HG03175 (cell line): ENCODE data around the gene FABP1.

ENCODE experiments used
- ATAC-seq: cut with Tn5 transposase; IDR thresholded peaks from one replicate; pipeline ENCODE4 v1.9.1; 2021; ENCODE audit warnings: mild to moderate bottlenecking, moderate library complexity; ENCODE audit not compliant: unreplicated experiment

Gene FABP1

DNA sequence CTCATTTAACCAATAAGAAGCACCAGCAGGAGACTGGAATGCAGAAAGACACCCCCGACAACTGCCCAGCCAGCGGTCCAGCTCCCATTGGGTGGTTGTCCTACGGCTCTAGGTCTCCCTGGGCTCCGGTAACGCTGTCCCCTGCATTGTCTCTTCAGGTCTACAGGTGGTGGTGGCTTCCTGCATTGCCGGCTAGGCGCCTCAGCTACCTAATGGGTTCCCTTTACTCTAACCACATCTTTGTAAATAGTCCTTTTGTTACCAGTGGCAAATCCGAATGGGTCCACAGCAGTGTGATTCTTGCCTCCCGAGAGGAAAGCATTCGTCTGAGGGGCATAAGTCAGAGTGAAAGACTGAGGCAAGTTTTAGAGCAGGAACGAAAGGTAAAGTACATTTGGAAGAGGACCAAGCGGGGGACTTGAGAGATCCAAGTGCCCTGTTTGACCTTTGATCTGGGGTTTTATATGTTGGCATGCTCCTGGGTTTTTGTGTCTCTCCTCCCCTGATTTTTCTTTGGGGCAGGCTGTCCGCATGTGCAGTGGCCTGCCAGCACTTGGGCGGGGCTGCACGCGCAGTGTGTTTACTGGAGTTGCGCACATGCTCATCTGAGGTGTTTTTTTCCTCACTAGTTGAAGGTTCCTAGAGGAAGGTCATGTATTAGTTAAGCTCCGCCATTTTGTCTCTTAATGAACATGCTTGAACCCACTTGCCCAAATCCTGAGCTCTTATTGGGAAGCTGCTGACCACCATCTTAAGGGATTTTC is 11.0 kb downstream of the FABP1 start:
- no peak for ATAC-seq

DNA sequence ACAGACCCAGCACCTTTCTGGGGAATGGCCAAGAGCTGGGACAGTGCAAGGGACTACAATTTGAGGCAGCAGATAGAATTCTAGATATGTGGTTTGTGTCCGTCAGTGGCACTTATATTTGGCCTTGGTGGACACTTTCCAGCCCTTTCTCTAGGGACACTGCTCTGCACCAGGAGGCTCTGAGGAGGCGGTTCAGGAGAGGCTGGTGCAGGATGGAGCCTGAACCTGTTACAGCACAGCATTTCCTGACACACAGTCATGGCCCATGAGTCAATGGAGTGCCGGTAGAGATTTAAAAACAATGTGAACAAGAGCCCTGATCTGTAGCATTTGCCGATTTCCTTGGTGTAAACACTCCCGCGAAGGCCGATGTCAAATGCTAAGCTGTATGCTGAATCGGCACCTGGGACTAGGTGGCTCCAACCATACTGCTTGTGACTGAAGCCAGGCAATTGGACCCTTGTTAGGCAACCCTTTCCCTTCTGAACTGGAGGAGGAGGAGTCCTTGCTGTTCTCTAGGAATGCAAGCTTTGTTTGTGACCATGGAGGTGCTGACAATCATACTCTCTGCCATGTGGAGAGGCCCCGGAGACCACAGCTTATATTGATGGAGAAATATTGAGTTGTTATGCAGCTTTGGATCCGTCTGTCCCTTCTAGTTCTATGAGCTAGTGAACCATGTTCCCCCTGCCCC is 11.9 kb downstream of the FABP1 start:
- ATAC-seq, result no peak

DNA sequence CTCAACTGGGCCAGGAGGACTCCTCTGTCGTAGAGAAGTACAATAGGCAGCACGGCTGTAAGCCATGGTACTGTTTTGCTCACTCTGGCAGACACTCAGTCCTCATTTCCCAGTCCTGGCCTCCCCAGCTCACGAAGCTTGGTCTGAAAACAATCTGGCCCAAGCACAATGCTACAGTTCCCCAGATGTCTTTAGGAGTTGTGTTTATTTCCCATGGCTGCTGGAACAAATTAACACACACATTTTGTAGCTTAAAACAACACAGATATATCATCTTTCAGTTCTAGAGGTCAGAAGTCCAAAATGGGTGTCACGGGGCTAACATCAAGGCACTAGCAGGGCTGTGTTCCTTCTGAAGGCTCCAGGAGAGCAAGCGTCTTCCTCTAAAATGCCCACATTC is 13.0 kb downstream of the FABP1 start:
- no peak for ATAC-seq

DNA sequence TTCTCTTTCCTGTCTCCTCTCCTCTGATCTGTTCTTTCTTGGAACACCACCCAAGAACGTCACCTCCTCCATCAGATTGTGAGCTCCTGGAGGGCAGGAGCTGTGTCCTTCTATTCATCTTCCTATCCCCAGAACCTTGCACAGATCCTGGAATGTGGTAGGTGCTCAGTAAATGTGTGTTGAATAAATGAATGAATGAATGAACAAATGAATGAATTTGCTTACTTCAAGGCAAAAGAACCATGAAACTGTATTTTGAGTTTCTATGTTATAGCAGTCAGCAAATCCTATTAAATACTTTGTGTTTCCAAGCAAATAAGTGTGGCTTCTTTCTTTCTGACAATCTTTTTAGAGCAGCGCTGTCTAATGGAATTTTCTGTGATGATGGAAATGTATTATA is 14.8 kb downstream of the FABP1 start:
- no peak for ATAC-seq

DNA sequence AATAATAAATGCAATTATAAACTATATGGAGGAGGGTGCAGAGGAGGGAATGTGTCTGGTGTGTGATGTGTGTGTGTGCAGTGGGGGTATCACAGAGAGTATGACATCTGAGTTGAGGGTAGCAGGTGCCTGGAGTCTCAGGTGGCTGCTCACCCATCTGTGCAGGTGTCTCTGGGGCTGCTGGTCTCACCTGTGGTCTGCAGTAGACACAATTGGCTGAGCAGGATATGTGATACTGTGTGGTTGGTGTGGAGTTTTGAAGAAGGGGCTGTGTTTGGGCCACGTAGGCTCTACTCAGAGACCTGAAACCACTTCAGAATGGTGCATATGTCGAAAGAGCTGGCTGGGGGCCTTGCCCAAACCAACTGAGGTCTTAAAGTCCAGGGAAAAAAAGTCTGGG is 17.0 kb downstream of the FABP1 start:
- ATAC-seq, result no peak

DNA sequence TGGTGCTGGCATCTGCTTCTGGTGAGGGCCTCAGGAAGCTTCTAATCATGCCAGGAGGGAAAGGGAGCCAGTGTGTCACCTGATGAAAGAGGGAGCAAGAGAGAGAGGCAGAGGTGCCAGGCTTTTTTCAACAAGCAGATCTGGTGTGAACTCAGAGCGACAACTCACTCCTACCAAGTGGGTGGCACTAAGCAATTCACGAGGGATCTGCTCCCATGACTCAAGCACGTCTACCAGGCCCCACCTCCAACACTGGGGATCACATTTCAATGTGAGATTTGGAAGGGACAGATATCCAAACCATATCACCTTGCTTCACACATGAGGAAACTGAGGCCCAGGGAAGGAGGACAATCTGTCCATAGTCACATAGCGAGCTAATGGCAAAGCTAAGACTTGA is 19.1 kb downstream of the FABP1 start:
- no peak for ATAC-seq

DNA sequence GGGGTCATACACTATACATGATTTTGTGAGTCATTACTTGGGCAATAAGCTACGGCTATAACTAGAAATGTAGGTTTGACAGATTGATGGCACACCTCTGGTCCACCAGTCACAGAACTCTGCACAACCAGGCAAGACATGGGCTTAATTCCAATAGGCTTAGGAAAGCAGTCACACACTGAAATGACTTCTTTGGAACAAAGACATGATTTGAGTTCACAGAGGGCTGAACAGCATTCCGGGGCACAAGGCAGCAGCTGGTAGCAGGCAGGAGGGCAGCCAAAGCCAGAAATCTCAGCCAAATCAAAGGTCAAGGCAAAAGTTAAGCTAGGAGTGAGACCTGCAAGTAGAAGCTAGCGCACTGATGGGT is 27.4 kb downstream of the FABP1 start:
- ATAC-seq, result no peak

DNA sequence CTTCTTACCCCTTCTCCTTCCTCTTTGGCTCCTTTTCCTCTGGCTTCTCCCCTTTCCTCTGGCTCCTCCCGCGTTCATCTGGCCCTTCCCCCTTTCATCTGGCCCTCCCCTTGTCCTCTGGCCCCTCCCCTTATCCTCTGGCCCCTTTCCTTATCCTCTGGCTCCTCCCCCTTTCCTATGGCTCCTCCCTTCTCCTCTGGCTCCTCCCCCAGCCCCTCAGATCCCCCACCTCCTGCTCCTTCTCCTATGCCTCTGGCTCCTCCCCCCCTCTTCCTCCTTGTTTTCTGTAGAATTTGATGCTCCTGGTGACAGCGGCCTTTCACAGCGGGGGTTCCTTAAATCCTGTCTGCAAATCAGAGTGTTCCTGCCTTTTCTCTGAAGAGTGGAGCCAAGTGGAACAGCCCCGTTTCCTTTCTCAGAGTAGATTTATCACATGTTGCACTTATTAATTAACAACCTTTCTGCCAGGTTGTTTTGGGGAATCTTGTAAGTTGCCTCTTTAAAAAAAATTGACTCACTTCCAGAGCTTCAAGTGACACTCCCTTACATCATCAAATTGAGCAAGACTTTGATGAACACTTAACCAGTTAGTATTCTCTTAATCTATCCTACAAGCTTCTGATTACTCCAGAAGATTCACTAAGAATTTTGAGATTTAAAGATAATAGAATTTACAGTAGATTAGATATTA is 27.9 kb downstream of the FABP1 start:
- ATAC-seq, result no peak

DNA sequence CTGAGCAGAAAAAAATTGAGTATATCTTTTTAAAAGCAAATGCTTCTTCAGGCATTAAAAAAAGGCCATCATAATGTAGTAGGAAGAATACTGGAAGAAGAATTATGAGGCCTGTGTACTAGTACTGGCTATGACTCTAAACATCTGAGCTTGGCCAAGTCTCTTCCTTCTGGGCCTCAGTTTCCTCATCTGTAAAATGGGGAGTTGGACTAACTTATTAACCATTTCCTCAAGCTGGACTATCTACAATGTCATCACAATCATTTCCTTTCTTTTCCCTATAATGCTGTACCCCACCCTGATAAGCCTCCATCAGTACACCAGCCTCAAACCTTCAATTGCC is 29.3 kb downstream of the FABP1 start:
- no peak for ATAC-seq

DNA sequence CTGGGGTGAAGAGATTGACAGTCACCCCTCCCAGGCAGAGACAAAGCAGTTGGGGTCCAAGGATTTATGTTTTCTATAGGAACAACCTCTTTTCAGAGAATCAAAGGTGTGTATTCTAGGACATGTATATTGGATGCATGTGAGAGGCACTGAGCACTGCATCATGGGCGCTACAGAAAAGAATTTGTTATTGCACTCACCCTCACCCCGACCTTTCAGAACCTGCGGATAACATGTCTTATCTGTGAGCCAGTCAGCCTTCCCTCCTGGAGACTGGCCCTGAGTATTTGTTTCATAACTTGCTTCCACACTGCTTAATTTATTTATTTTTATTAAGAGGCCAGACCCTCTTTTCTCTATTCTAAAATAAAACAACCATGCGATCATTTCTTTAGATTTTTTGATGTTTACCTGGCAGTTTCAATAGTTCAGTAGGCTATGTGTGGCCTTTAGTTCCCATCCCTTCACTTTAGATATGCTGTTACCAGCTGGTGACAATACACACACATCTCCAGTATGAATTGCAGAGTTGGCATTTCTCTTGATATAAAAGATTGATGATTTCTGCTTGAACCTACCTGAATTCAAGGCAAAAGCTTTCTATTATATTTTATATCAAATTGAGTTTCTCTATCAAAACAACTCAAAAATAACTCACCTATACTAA is 29.8 kb downstream of the FABP1 start:
- ATAC-seq, result no peak

DNA sequence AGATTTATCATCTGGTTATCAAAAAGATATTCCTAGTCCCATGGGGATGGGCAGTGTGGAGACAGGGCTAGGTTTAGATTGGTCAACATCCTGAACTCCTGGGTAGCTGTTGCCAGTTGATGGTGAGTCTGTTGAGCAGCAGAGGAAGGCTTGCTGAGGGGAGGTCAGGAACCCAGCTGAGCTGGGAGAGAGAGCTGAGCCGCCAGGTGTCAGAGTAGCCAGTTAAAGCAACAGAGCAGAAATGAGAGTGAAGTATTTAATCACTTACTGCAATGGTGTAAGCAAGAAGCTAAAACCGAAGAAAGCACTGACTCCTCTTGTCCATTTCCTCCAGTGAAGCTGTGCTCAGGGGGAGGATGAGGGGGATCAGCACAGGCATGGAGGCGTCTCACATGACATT is 30.7 kb downstream of the FABP1 start:
- no peak for ATAC-seq

DNA sequence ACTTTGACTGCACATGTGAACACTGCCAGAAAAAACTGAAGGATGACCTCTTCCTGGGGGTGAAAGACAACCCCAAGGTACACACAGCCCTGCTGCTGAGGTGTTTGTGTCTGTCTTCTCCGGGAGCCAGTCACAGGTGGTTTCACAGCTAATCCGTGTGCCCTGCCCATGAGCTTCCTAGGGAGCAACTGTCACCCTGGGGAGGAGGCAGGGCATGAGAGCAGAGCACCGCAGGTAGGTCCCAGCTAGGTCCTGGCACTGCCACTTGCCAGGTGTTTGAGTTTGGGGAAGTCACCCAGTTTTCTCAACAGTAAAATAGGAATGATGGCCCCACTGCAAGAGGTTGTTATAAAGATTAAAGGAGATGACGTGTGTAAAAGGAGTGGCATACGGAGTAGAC is 31.2 kb downstream of the FABP1 start:
- no peak for ATAC-seq

DNA sequence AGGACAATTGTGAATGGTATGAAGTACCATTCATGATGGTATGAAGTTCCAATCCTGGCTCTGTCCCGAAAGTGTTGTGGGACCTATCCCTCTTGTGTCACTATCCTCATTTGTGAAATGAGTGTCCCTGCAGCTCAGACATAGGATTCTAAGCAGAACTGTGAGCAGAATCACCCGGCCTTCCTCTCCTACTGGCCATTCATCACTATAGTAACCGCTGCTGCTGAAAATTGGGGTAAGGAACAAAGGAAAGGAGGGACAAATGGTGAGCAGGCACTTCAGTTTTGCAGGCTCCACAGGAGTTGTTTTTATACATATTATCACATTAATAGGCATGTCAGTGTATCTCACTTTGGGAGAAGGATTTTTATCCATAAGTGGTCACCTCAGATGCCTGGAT is 32.8 kb downstream of the FABP1 start:
- ATAC-seq, result no peak

DNA sequence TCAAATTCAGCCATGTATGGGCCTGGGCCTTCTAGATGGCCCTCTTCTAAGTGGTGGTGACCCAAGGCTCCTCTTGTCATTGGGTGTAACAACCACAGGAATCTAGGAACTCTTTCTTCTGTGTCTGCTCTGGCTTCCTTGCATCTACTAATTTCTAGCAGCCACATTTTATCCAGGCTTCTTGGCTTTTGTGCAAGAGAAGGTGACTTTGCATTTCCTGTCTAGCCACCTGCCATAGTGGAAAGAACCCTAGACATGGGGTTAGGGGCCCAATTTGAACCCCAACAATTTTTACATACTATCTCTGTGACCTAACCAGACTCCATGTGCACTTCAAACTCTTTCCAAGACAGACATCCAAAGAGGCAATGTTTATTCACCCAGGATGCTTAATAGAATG is 35.1 kb downstream of the FABP1 start:
- ATAC-seq, result no peak

DNA sequence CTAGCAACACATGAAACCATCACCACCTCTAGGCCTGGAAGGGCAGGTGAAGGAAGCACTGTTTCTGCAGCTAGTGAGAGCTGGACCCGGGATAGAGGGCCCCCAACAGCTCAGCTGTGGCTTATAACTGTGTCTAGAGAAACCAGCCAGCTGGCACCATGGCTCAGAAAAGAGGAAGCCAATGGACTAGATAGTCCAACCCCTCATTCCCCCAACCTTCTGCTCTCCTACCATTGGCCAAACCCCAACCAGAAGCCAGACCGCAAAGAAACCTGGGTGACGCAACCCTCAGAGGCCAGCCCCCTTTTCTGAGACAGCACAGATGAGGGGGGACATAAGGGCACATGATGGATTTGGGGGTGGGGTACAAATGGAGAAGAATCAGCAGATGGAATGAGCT is 35.9 kb downstream of the FABP1 start:
- ATAC-seq, result no peak

DNA sequence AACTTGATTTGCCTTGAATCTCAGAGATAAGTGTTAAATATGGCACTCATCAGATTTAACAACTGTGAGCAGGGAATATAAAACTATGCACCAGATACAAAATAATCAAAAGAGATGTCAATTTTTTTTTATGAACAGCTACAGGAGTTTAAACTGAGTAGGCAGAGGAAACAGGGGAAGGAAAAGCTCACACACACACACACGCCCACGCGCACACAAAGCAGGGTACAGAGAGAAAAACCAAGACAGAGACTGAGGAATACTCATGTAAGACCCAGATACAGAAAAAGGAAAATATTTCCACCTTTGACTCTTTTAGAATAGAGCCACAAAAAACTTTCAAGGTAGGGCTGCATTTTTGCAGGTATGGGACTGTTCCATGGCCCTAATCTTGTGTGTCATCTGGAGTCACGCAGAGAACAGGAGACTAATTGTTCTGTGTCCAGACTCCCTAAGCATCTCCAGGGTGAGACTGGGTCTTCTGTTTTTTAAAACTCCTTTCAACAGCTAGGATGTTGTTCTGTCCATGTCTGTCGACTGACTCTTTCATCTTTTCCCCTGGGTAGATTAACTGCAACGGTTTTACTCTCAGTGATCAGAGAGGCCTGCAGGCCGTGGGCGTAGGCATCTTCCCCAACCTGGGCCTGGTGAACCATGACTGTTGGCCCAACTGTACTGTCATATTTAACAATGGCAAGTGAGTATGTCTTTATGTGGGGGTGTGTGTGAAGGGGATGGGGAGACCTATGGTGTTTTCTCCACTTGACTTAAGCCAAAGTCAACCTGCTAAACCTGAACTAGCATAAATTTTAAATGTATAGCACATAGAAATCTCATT is 37.2 kb downstream of the FABP1 start:
- no peak for ATAC-seq

DNA sequence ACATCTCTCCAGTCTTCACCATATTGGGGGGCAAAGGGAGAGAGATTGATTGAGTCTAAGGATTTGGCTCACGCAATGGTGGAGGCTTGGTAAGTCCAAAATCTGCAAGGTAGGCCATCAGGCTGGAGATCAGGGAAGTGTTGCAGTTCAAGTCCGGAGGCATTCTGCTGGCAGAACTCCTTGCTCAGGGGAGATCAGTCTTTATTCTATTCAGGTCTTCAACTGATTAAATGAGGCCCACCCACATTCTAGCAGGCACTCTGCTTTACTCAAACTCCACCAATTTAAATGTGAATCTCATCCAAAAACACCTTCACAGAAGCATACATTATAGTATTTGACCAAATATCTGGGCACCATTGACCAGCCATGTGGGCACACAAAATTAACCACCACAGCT is 38.9 kb downstream of the FABP1 start:
- no peak for ATAC-seq

DNA sequence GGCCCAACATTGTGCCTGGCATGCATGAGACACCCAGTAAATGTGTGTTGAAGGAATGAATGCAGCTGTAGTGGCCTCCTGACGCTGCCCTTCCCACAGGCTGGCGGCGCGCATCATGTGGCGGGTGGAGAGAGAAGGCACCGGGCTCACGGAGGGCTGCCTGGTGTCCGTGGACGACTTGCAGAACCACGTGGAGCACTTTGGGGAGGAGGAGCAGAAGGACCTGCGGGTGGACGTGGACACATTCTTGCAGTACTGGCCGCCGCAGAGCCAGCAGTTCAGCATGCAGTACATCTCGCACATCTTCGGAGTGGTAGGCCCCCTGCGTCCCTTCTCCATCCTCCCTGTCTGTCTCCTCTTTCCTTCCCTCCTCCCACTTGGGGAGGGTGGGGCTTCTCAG is 40.1 kb downstream of the FABP1 start:
- ATAC-seq, result no peak

DNA sequence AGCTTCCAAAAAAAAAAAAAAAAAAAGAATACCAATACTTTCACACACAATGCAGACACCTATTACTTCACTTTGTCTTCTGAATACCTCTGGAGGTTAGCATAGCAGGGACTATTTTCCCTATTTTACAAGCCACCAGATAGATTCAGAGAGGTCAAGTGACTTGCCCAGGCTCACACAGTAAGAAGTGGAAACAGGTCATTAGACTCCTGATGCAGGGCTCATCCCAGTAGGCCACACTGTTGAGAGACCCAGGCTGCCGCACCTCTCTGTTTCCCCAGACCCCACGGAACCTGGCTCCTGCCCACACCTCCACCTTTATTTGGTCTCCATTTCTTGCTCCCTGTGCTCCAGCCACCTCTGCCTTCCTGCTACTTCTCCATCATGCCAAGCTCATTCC is 40.8 kb downstream of the FABP1 start:
- no peak for ATAC-seq

DNA sequence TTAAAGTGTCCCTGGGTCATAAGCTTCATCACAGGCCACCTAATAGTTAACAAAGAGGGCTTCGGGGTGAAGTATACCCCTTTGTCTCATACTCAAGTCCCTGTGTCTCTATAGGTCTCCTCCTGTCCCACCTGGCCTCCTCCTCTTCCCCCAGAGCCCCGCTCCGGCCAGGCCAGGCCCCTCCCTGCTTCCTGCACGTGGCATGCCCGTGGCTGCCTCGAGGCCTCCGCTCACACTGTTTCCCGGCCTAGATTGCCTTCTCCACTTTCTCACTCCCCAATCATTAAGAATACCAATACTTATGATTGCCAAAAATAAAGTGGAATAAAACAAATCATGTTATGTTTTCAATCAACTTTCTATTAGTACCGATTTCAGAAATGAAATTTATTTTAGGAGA is 41.5 kb downstream of the FABP1 start:
- no peak for ATAC-seq

DNA sequence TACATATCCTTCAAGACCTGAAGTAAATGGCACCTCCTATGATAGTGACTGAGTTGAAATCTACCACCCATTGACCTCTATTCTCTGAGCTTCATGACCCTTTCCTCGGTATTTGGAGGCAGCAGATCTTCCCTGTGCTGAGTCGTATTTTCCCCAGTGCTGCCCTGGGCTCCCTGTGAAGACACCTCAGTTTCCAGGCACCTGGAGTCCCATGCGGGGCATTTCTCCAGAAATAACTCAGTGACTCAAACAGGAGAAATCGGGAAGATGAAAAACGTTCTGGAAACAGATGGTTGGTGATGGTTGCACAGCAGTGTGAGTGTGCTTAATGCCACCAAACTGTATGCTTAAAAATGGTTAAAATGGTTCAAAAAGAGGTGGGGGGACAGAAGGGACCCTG is 42.3 kb downstream of the FABP1 start:
- no peak for ATAC-seq
